Measurements from ENCODE around the gene INPP5A.

DNA sequence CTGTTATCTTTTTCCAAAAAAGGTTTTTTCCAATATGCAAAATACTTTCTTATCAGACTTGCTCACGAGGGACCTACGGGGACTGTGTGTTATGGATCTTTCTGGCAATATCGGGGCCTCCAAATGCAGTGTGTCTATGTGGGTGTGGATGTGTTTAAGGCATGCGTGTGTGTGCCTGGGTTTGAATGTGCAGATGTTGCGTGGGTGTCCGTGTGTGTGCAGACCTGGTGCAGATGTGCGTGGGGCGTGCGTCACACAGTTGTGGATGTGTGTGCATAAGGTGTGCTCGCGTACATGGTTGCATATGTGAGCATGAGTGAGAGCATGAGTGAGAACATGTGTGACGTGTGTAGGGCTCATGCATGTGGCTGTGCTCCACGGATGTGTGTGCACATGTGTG, 228.7 kb downstream of the INPP5A start:
- TF ChIP-seq TAF1 (IDR thresholded peaks at IDR 0.05; ENCODE audit: low read depth, low read length) (no peak), POLR2AphosphoS5 (IDR thresholded peaks at IDR 0.05; ENCODE audit: low read depth, low read length) (no peak), POLR2A (IDR thresholded peaks at IDR 0.05; ENCODE audit: low read depth, low read length) (no peak)
